Trophoblast cell (in vitro differentiated cells and primary cell): Measurements from ENCODE around the gene FLII.
"Not testable (repeated sequence)": the region's sequence is repeated elsewhere in the genome, so short reads cannot be mapped to it uniquely, and the experiment has no call there.

Experiments used
- DNase-seq, 2 donors: peaks; one replicate each; pipeline ENCODE4 v3.0.0-alpha.2; 2016
- H2AFZ ChIP-seq: 2 replicates; pipeline ENCODE4 v1.6.1; 2013; ENCODE audit warnings: low read length, moderate library complexity, mild to moderate bottlenecking; ENCODE audit not compliant: insufficient read depth, poor library complexity
- H2AK5ac ChIP-seq: 2 replicates; pipeline ENCODE4 v1.6.1; 2013; ENCODE audit warnings: mild to moderate bottlenecking, low read length
- H2BK120ac ChIP-seq: 2 replicates; pipeline ENCODE4 v1.6.1; 2013; ENCODE audit warnings: low read length, mild to moderate bottlenecking, moderate library complexity; ENCODE audit not compliant: insufficient read depth, poor library complexity
- H2BK12ac ChIP-seq: 2 replicates; pipeline ENCODE4 v1.6.1; 2013; ENCODE audit warnings: mild to moderate bottlenecking, low read length, moderate library complexity
- H2BK5ac ChIP-seq: 2 replicates; pipeline ENCODE4 v1.6.1; 2013; ENCODE audit warnings: low read length, low read depth, moderate library complexity, mild to moderate bottlenecking; ENCODE audit not compliant: poor library complexity
- H3K14ac ChIP-seq: 2 replicates; pipeline ENCODE4 v1.6.1; 2013; ENCODE audit warnings: mild to moderate bottlenecking, low read length
- H3K18ac ChIP-seq: 2 replicates; pipeline ENCODE4 v1.6.1; 2013; ENCODE audit warnings: mild to moderate bottlenecking, low read length
- H3K23ac ChIP-seq: 2 replicates; pipeline ENCODE4 v1.6.1; 2013; ENCODE audit warnings: low read length
- H3K27ac ChIP-seq: 2 replicates; pipeline ENCODE4 v1.5.1; 2013; ENCODE audit warnings: low read depth, mild to moderate bottlenecking, inconsistent platforms, low read length, moderate library complexity
- H3K27me3 ChIP-seq: 2 replicates; pipeline ENCODE4 v1.6.1; 2013; ENCODE audit warnings: inconsistent platforms, mild to moderate bottlenecking, low read length, moderate library complexity; ENCODE audit not compliant: insufficient read depth
- H3K36me3 ChIP-seq, 2 experiments: 1 replicate in 1 of 2; 2 replicates in 1 of 2; pipeline ENCODE4 v1.6.1; 2013; ENCODE audit warnings: low read length in 2 of 2, mild to moderate bottlenecking in 2 of 2, moderate library complexity in 1 of 2; ENCODE audit not compliant: insufficient read depth in 2 of 2, control insufficient read depth in 1 of 2
- H3K4ac ChIP-seq: 2 replicates; pipeline ENCODE4 v1.6.1; 2013; ENCODE audit warnings: low read depth, mild to moderate bottlenecking, low read length, moderate library complexity
- H3K4me1 ChIP-seq, 2 experiments: 1 replicate in 1 of 2; 2 replicates in 1 of 2; pipeline ENCODE4 v1.6.1; 2013; ENCODE audit warnings: low read length in 2 of 2, mild to moderate bottlenecking in 2 of 2, moderate library complexity in 1 of 2; ENCODE audit not compliant: insufficient read depth in 2 of 2, control insufficient read depth in 1 of 2
- H3K4me2 ChIP-seq: 2 replicates; pipeline ENCODE4 v1.6.1; 2013; ENCODE audit warnings: inconsistent platforms, mild to moderate bottlenecking, low read length, moderate library complexity
- H3K4me3 ChIP-seq: 2 replicates; pipeline ENCODE4 v1.5.1; 2013; ENCODE audit warnings: mild to moderate bottlenecking, low read depth, low read length, inconsistent platforms
- H3K79me1 ChIP-seq: one replicate; pipeline ENCODE4 v1.6.1; 2013; ENCODE audit warnings: low read length
- H3K79me2 ChIP-seq: 2 replicates; pipeline ENCODE4 v1.6.1; 2013; ENCODE audit warnings: low read length, mild to moderate bottlenecking; ENCODE audit not compliant: control insufficient read depth, insufficient read depth, poor library complexity
- H3K9ac ChIP-seq: 2 replicates; pipeline ENCODE4 v1.6.1; 2013; ENCODE audit warnings: mild to moderate bottlenecking, low read length
- H3K9me3 ChIP-seq: 2 replicates; pipeline ENCODE4 v1.6.1; 2013; ENCODE audit warnings: low read depth, mild to moderate bottlenecking, control low read depth, inconsistent platforms, low read length; ENCODE audit not compliant: insufficient read depth
- H4K12ac ChIP-seq: 2 replicates; pipeline ENCODE4 v1.6.1; 2013; ENCODE audit warnings: low read depth, mild to moderate bottlenecking, low read length, moderate library complexity
- H4K8ac ChIP-seq: 2 replicates; pipeline ENCODE4 v1.6.1; 2013; ENCODE audit warnings: low read depth, mild to moderate bottlenecking, low read length, moderate library complexity
- H4K91ac ChIP-seq: one replicate; pipeline ENCODE4 v1.6.1; 2013; ENCODE audit warnings: low read depth, mild to moderate bottlenecking, low read length, moderate library complexity
- WGBS: extraction: QIAGEN DNeasy Blood & Tissue Kit; methylation state at CpG from one replicate; pipeline ENCODE4 v1.1.7; 2013; ENCODE audit warnings: missing lambda C conversion rate; ENCODE audit not compliant: insufficient read length, insufficient coverage; ENCODE audit errors: extremely low coverage; 5-methylcytosine and 5-hydroxymethylcytosine counted together

Gene FLII

DNA sequence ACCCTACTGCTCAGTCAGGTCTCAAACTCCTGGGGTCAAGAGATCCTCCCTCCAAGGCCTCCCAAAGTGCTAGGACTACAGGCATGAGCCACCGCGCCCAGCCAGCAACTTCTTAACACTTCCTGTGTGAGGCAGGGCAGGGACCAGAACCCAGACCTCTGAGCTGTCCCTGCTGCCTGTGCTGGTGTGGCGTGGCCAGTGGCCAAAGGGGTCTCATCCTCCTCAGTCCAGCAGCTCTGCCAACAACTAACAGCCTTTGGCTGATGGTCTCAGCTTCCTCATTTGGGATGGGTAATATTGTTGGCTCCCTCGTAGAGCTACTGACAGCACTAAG is 34.5 kb downstream of the FLII start:
- WGBS, result no CpG with 5 or more reads among the region's 4 CpGs
- peak overlapping the region; percentile 72 for H3K27ac ChIP-seq
- H2BK12ac ChIP-seq, result peak overlapping the region; percentile 0
- H3K23ac ChIP-seq, result no peak overlapping the region
- peaks cover 16 to 22% of the 10 kb centered on the region in 2 experiments for H3K4me1 ChIP-seq
- H3K4me3 ChIP-seq, result no peak overlapping the region
- peaks cover 18% of the 10 kb centered on the region for H3K79me1 ChIP-seq
- no peaks in the 10 kb centered on the region for H3K36me3 ChIP-seq
- peak overlapping the region; percentile 72 for H3K18ac ChIP-seq
- H3K79me2 ChIP-seq, result peaks cover 10% of the 10 kb centered on the region
- peak overlapping the region; percentile 86 for H4K12ac ChIP-seq
- H3K27me3 ChIP-seq, result no peaks in the 10 kb centered on the region
- H2BK5ac ChIP-seq, result peak overlapping the region; percentile 44
- peak overlapping the region; percentile 58 for H3K14ac ChIP-seq
- peak overlapping the region; percentile 47 for H4K91ac ChIP-seq
- peak overlapping the region; percentile 84 for H4K8ac ChIP-seq
- peak overlapping the region; percentile 83 for H2AFZ ChIP-seq
- peak overlapping the region; percentile 36 for H2AK5ac ChIP-seq
- H3K4ac ChIP-seq, result peak overlapping the region; percentile 38
- no peak overlapping the region for H3K4me2 ChIP-seq
- no peak for DNase-seq
- H3K9ac ChIP-seq, result no peak overlapping the region
- no peaks in the 10 kb centered on the region for H3K9me3 ChIP-seq
- H2BK120ac ChIP-seq, result peak overlapping the region; percentile 62

DNA sequence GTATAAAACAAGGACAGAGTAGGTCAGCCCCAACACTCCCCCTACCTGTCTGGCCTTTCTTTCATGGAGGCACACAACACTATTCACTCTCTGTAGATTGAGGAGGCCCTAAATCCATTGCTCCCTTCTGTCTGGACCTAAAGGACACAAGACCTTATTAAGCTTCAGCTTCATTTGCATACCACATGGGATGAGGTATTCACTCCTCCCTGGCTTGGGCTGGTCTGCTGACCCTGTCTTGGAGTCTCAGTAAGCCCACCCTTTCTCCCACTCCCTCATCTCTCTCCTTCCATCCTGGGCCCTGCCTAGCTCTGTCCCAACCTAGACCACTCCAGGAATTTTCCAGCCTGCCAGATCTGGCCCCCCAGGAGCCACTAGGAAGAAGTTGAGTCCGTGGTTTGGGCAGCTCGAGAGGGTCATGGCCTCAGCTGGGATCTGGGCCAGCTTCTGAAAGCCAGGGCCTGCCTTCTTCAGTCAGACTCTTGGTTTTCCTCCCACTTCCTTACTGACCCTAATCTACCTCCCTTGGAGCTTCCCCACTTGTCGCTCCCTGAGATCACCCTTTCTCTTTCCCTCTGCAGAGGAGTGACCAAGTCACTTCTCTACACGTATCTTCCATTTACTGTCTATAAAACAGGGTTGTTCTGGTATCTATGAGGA is 39.7 kb downstream of the FLII start:
- no peak for DNase-seq
- Histone ChIP-seq H2BK120ac (no peak overlapping the region), H3K79me2 (no peaks in the 10 kb centered on the region), H3K23ac (no peak overlapping the region), H3K27me3 (no peaks in the 10 kb centered on the region), H2BK12ac (no peak overlapping the region), H2AK5ac (no peak overlapping the region), H2AFZ (no peak overlapping the region), H2BK5ac (no peak overlapping the region), H4K12ac (no peak overlapping the region), H3K9ac (no peak overlapping the region), H3K27ac (no peak overlapping the region), H3K4me3 (no peak overlapping the region), H3K4ac (no peak overlapping the region), H3K36me3 (no peaks in the 10 kb centered on the region), H3K9me3 (no peaks in the 10 kb centered on the region), H3K4me1 (peaks cover 0 to 2% of the 10 kb centered on the region in 2 experiments), H3K18ac (no peak overlapping the region), H3K4me2 (no peak overlapping the region), H4K8ac (no peak overlapping the region), H3K79me1 (no peaks in the 10 kb centered on the region), H4K91ac (no peak overlapping the region), H3K14ac (no peak overlapping the region)
- no CpG with 5 or more reads among the region's 4 CpGs for WGBS

DNA sequence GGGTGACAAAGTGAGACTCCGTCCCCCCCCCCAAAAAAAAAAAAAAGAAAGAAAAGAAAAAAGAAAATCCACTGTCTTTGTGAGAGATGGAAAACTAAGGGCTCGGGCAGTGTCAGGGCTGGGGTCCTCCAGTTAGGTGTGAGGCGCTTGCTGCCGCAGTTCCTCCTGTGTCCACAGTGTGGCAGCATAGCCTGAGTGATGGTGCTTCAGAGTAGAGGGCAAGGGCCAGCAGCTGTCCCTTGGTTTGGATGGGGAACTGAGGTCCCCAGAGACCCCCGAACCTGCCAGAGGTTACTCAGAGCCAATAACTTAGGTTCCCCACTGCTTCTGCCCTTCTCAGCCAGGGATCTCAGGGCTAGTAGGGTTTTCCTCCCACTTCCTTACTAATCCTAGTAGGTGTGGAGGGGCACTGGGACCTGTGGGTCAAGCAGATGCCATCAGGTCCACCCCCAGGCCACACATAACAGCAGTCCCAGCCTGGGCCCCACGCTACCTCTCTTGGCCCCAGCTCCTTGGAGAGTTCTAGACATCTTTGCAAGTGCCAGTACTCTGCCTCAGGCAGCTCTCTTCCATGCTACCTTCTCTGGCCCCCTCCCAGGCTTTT is 41.0 kb downstream of the FLII start:
- H3K23ac ChIP-seq, result no peak overlapping the region
- no peak overlapping the region for H3K4me2 ChIP-seq
- H3K79me1 ChIP-seq, result no peaks in the 10 kb centered on the region
- H2BK5ac ChIP-seq, result no peak overlapping the region
- DNase-seq, result peak; percentile 46 to 82
- no peak overlapping the region for H2AK5ac ChIP-seq
- no peak overlapping the region for H3K4me3 ChIP-seq
- H4K8ac ChIP-seq, result no peak overlapping the region
- H3K9me3 ChIP-seq, result no peaks in the 10 kb centered on the region
- peaks cover 0 to 2% of the 10 kb centered on the region in 2 experiments for H3K4me1 ChIP-seq
- H3K27ac ChIP-seq, result no peak overlapping the region
- H3K14ac ChIP-seq, result no peak overlapping the region
- H3K4ac ChIP-seq, result no peak overlapping the region
- no peaks in the 10 kb centered on the region for H3K36me3 ChIP-seq
- H2AFZ ChIP-seq, result no peak overlapping the region
- no peak overlapping the region for H3K18ac ChIP-seq
- H3K27me3 ChIP-seq, result no peaks in the 10 kb centered on the region
- no CpG with 5 or more reads among the region's 6 CpGs for WGBS
- no peaks in the 10 kb centered on the region for H3K79me2 ChIP-seq
- no peak overlapping the region for H2BK120ac ChIP-seq
- H4K91ac ChIP-seq, result no peak overlapping the region
- no peak overlapping the region for H4K12ac ChIP-seq
- H2BK12ac ChIP-seq, result no peak overlapping the region
- H3K9ac ChIP-seq, result no peak overlapping the region

DNA sequence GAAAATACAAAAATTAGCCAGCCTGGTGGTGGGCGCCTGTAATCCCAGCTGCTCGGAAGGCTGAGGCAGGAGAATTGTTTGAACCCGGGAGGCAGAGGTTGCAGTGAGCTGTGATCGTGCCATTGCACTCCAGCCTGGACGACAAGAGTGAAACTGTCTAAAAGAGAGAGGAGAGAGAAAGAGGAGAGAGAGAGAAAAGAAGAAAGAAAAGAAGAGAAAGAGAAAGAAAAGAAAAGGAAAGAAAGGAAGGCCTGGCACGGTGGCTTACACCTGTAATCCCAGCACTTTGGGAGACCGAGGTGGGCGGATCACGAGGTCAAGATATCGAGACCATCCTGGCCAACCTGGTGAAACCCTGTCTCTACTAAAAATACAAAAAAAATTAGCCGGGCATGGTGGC is 41.6 kb downstream of the FLII start:
- H3K79me2 ChIP-seq, H3K23ac ChIP-seq, H3K4me3 ChIP-seq, H3K36me3 ChIP-seq, H2AK5ac ChIP-seq, H4K12ac ChIP-seq, H3K9ac ChIP-seq, H4K91ac ChIP-seq, H2BK5ac ChIP-seq, H3K79me1 ChIP-seq, H3K14ac ChIP-seq, H3K27me3 ChIP-seq, H3K4me1 ChIP-seq, H3K9me3 ChIP-seq, H2BK120ac ChIP-seq, H3K4ac ChIP-seq, H2AFZ ChIP-seq, H3K18ac ChIP-seq, H3K4me2 ChIP-seq, DNase-seq, H2BK12ac ChIP-seq, H4K8ac ChIP-seq, H3K27ac ChIP-seq: not testable (repeated sequence)
- WGBS, result no CpG with 5 or more reads among the region's 11 CpGs
